Measurements from ENCODE around the gene ALDH3B2. TPM values are rescaled to one million over a fixed set of nuclear protein-coding genes. Genes with fewer than 3 reads are reported as not detected.
"Not testable (repeated sequence)": the region's sequence is repeated elsewhere in the genome, so short reads cannot be mapped to it uniquely, and the experiment has no call there.

ALDH3B2 gene
- polyA plus RNA-seq, 3 donors = 1.8 to 3.1 (median 2.0) TPM

- DNase-seq (ENCODE audit: low read depth in 3 of 3, low spot score in 2 of 3) = no peak
Measured at GRCh38 chr11:67644472-67645418, 29.7 kb downstream of the ALDH3B2 start.

- no peak for DNase-seq (ENCODE audit: low read depth in 3 of 3, low spot score in 2 of 3)
Measured at GRCh38 chr11:67644042-67644441, 30.4 kb downstream of the ALDH3B2 start.

- DNase-seq (ENCODE audit: low read depth in 3 of 3, low spot score in 2 of 3) = no peak
Measured at GRCh38 chr11:67642173-67643120, 32.0 kb downstream of the ALDH3B2 start.

GRCh38 chr11:67641338-67642172, 32.9 kb downstream of the ALDH3B2 start:
- DNase-seq (ENCODE audit: low read depth in 3 of 3, low spot score in 2 of 3) = no peak

- DNase-seq (ENCODE audit: low read depth in 3 of 3, low spot score in 2 of 3) = no peak
Measured at GRCh38 chr11:67640758-67641337, 33.6 kb downstream of the ALDH3B2 start.

- no peak for DNase-seq (ENCODE audit: low read depth in 3 of 3, low spot score in 2 of 3)
Measured at GRCh38 chr11:67640021-67640757, 34.2 kb downstream of the ALDH3B2 start.

- DNase-seq (ENCODE audit: low read depth in 3 of 3, low spot score in 2 of 3) = no peak
Measured at GRCh38 chr11:67639438-67639859, 35.0 kb downstream of the ALDH3B2 start, which contains the start of gene TBX10. Gene TBX10 (minus strand): TSS chr11:67639763. CDS start chr11:67639472, 291 bp downstream.

GRCh38 chr11:67638535-67639437, 35.6 kb downstream of the ALDH3B2 start:
- DNase-seq (ENCODE audit: low read depth in 3 of 3, low spot score in 2 of 3) = no peak

GRCh38 chr11:67637441-67637840, 37.0 kb downstream of the ALDH3B2 start:
- DNase-seq (ENCODE audit: low read depth in 3 of 3, low spot score in 2 of 3) = not testable (repeated sequence)

GRCh38 chr11:67636962-67637361, 37.5 kb downstream of the ALDH3B2 start:
- no peak for DNase-seq (ENCODE audit: low read depth in 3 of 3, low spot score in 2 of 3)

GRCh38 chr11:67635231-67635521, 39.2 kb downstream of the ALDH3B2 start:
- no peak for DNase-seq (ENCODE audit: low read depth in 3 of 3, low spot score in 2 of 3)

- no peak for DNase-seq (ENCODE audit: low read depth in 3 of 3, low spot score in 2 of 3)
Measured at GRCh38 chr11:67634366-67635230, 39.8 kb downstream of the ALDH3B2 start.

- no peak for DNase-seq (ENCODE audit: low read depth in 3 of 3, low spot score in 2 of 3)
Measured at GRCh38 chr11:67633758-67634365, 40.6 kb downstream of the ALDH3B2 start.

GRCh38 chr11:67632982-67633755, 41.3 kb downstream of the ALDH3B2 start:
- no peak for DNase-seq (ENCODE audit: low read depth in 3 of 3, low spot score in 2 of 3)

- DNase-seq (ENCODE audit: low read depth in 3 of 3, low spot score in 2 of 3) = no peak
Measured at GRCh38 chr11:67632175-67632981, 42.0 kb downstream of the ALDH3B2 start.

- DNase-seq (ENCODE audit: low read depth in 3 of 3, low spot score in 2 of 3) = no peak
Measured at GRCh38 chr11:67631853-67632174, 42.6 kb downstream of the ALDH3B2 start.

All from right renal cortex interstitium (tissue), 3 donors.